Ishikawa (cell line): ENCODE measurements around the gene DOK1.

Experiments
- EP300 ChIP-seq: IDR thresholded peaks from 2 replicates; pipeline ENCODE4 v1.6.1; 2012; ENCODE audit warnings: borderline replicate concordance
- NFIC ChIP-seq: IDR thresholded peaks from 2 replicates; pipeline ENCODE4 v1.6.1; 2012
- YY1 ChIP-seq: IDR thresholded peaks from 2 replicates; pipeline ENCODE4 v1.6.1; 2012; ENCODE audit warnings: low read depth
- TF ChIP-seq, protein P1 (sequence below): IDR thresholded peaks from 2 replicates; pipeline ENCODE4 v1.6.1; 2012; ENCODE audit warnings: low read depth, mild to moderate bottlenecking
- TF ChIP-seq, protein P2 (sequence below): IDR thresholded peaks from 2 replicates; pipeline ENCODE4 v1.6.1; 2012

GRCh38 chr2:74536166-74536950 is 18.2 kb upstream of the DOK1 start:
- TF ChIP-seq, protein P1, sequence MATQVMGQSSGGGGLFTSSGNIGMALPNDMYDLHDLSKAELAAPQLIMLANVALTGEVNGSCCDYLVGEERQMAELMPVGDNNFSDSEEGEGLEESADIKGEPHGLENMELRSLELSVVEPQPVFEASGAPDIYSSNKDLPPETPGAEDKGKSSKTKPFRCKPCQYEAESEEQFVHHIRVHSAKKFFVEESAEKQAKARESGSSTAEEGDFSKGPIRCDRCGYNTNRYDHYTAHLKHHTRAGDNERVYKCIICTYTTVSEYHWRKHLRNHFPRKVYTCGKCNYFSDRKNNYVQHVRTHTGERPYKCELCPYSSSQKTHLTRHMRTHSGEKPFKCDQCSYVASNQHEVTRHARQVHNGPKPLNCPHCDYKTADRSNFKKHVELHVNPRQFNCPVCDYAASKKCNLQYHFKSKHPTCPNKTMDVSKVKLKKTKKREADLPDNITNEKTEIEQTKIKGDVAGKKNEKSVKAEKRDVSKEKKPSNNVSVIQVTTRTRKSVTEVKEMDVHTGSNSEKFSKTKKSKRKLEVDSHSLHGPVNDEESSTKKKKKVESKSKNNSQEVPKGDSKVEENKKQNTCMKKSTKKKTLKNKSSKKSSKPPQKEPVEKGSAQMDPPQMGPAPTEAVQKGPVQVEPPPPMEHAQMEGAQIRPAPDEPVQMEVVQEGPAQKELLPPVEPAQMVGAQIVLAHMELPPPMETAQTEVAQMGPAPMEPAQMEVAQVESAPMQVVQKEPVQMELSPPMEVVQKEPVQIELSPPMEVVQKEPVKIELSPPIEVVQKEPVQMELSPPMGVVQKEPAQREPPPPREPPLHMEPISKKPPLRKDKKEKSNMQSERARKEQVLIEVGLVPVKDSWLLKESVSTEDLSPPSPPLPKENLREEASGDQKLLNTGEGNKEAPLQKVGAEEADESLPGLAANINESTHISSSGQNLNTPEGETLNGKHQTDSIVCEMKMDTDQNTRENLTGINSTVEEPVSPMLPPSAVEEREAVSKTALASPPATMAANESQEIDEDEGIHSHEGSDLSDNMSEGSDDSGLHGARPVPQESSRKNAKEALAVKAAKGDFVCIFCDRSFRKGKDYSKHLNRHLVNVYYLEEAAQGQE, result no peak
- TF ChIP-seq NFIC (no peak), EP300 (no peak), YY1 (no peak)
- TF ChIP-seq, protein P2, sequence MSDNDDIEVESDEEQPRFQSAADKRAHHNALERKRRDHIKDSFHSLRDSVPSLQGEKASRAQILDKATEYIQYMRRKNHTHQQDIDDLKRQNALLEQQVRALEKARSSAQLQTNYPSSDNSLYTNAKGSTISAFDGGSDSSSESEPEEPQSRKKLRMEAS, result no peak
